IMR-90 (cell line): ENCODE results near the gene RIOX2. TPM values are rescaled to one million over a fixed set of nuclear protein-coding genes. Genes with fewer than 3 reads are reported as not detected.

Experiments used
- ATAC-seq: fragments of 200-7000 bp; cut with Tn5 transposase; 2 replicates; pipeline ENCODE4 v1.9.1; 2020; ENCODE audit warnings: low read depth, mild to moderate bottlenecking, moderate library complexity
- BruUV-seq: library from RNA; stranded (reverse); fragments of 400-500 nt; replicated peaks from 2 replicates; lab custom pipeline; 2021; lab: Mats Ljungman, UMichigan
- CTCF ChIA-PET: fragments of 300-600 bp; formaldehyde crosslinking; extraction: SDS; loops from one replicate; lab custom pipeline; 2021; ENCODE audit warnings: antibody characterized with exemption; lab: Yijun Ruan, JAX
- POLR2A ChIA-PET: fragments of 300-600 bp; sonication (Branson Sonifier 250); formaldehyde crosslinking; loops from one replicate; lab custom pipeline; 2022; ENCODE audit warnings: antibody characterized with exemption; ENCODE audit not compliant: unreplicated experiment; lab: Charles Lee
- DNase-seq: peaks from one replicate; pipeline ENCODE4 v3.0.0; 2013
- H2AFZ ChIP-seq: replicated peaks from 2 replicates; pipeline ENCODE3; 2013; ENCODE audit warnings: low read length, mild to moderate bottlenecking; ENCODE audit not compliant: poor library complexity
- H2AK5ac ChIP-seq: 2 replicates; pipeline ENCODE4 v1.6.1; 2013; ENCODE audit warnings: low read depth, low read length, inconsistent platforms
- H2AK9ac ChIP-seq: replicated peaks from 2 replicates; pipeline ENCODE3; 2013; ENCODE audit warnings: mild to moderate bottlenecking, low read depth, low read length, moderate library complexity; ENCODE audit not compliant: poor library complexity
- H2BK120ac ChIP-seq: 2 replicates; pipeline ENCODE4 v1.6.1; 2013; ENCODE audit warnings: low read depth, low read length, inconsistent platforms
- H2BK15ac ChIP-seq: 3 replicates; pipeline ENCODE4 v1.6.1; 2013; ENCODE audit warnings: low read depth, low read length, inconsistent platforms
- H2BK20ac ChIP-seq: 2 replicates; pipeline ENCODE4 v1.6.1; 2013; ENCODE audit warnings: low read depth, mild to moderate bottlenecking, inconsistent platforms, low read length, moderate library complexity
- H2BK5ac ChIP-seq: 2 replicates; pipeline ENCODE4 v1.6.1; 2013; ENCODE audit warnings: mild to moderate bottlenecking, low read depth, low read length, inconsistent platforms; ENCODE audit not compliant: poor library complexity, severe bottlenecking
- H3K14ac ChIP-seq: replicated peaks from 2 replicates; pipeline ENCODE4 v1.6.1; 2013; ENCODE audit warnings: low read depth, low read length, inconsistent platforms
- H3K18ac ChIP-seq: 2 replicates; pipeline ENCODE4 v1.6.1; 2013; ENCODE audit warnings: low read depth, low read length, control low read depth
- H3K23ac ChIP-seq: 2 replicates; pipeline ENCODE4 v1.6.1; 2013; ENCODE audit warnings: low read depth, low read length, inconsistent platforms
- H3K27ac ChIP-seq: 2 replicates; pipeline ENCODE4 v1.5.1; 2013; ENCODE audit warnings: mild to moderate bottlenecking, control low read depth, low read length; ENCODE audit not compliant: insufficient read depth
- H3K27me3 ChIP-seq: 2 replicates; pipeline ENCODE4 v1.6.1; 2013; ENCODE audit warnings: low read length; ENCODE audit not compliant: control insufficient read depth, insufficient read depth
- H3K36me3 ChIP-seq: 2 replicates; pipeline ENCODE4 v1.6.1; 2013; ENCODE audit warnings: low read length, mixed read lengths; ENCODE audit not compliant: control insufficient read depth, insufficient read depth
- H3K4ac ChIP-seq: 2 replicates; pipeline ENCODE4 v1.6.1; 2013; ENCODE audit warnings: low read depth, low read length, inconsistent platforms
- H3K4me1 ChIP-seq: 2 replicates; pipeline ENCODE4 v1.6.1; 2013; ENCODE audit warnings: low read length, mixed read lengths; ENCODE audit not compliant: control insufficient read depth, insufficient read depth
- H3K4me2 ChIP-seq: 2 replicates; pipeline ENCODE4 v1.6.1; 2013; ENCODE audit warnings: low read depth, mild to moderate bottlenecking, control low read depth, low read length, moderate library complexity
- H3K4me3 ChIP-seq: 2 replicates; pipeline ENCODE4 v1.5.1; 2013; ENCODE audit warnings: low read depth, mild to moderate bottlenecking, control low read depth, low read length, moderate library complexity; ENCODE audit not compliant: insufficient read depth
- H3K56ac ChIP-seq: 2 replicates; pipeline ENCODE4 v1.6.1; 2013; ENCODE audit warnings: low read length, inconsistent platforms; ENCODE audit not compliant: insufficient read depth; ENCODE audit errors: extremely low read depth
- H3K79me1 ChIP-seq, 2 experiments: 2 replicates each; pipeline ENCODE4 v1.6.1; 2013; ENCODE audit warnings: low read length in 2 of 2, inconsistent platforms in 1 of 2, low read depth in 1 of 2
- H3K9ac ChIP-seq: 2 replicates; pipeline ENCODE4 v1.6.1; 2013; ENCODE audit warnings: low read depth, low read length, control low read depth
- H3K9me1 ChIP-seq: 2 replicates; pipeline ENCODE4 v1.6.1; 2013; ENCODE audit warnings: low read length, inconsistent platforms; ENCODE audit not compliant: insufficient read depth
- H3K9me3 ChIP-seq: 2 replicates; pipeline ENCODE4 v1.6.1; 2013; ENCODE audit warnings: low read length; ENCODE audit not compliant: control insufficient read depth, insufficient read depth
- H4K20me1 ChIP-seq: 2 replicates; pipeline ENCODE4 v1.6.1; 2013; ENCODE audit warnings: low read length, inconsistent platforms; ENCODE audit not compliant: insufficient read depth
- H4K5ac ChIP-seq: 2 replicates; pipeline ENCODE4 v1.6.1; 2013; ENCODE audit warnings: mild to moderate bottlenecking, low read depth, low read length, control low read depth
- H4K8ac ChIP-seq, 2 experiments: 2 replicates each; pipeline ENCODE4 v1.6.1; 2013; ENCODE audit warnings: low read depth in 2 of 2, low read length in 2 of 2, control low read depth in 1 of 2, inconsistent platforms in 1 of 2
- H4K91ac ChIP-seq: 2 replicates; pipeline ENCODE4 v1.6.1; 2013; ENCODE audit warnings: low read depth, low read length, inconsistent platforms; ENCODE audit not compliant: insufficient read depth
- CEBPB ChIP-seq: IDR thresholded peaks from 2 replicates; pipeline ENCODE4 v1.6.1; 2012; ENCODE audit warnings: low read depth, low read length, improper control_type of control experiment
- CHD1 ChIP-seq: IDR thresholded peaks from 2 replicates; pipeline ENCODE4 v1.6.1; 2012; ENCODE audit warnings: low read depth, low read length, improper control_type of control experiment
- CTCF ChIP-seq: conservative IDR thresholded peaks from 2 replicates; pipeline ENCODE4 v1.5.1; 2012; ENCODE audit warnings: mild to moderate bottlenecking, low read depth, low read length, improper control_type of control experiment
- ELK1 ChIP-seq: fragments of 150-350 bp; IDR thresholded peaks from 2 replicates; pipeline ENCODE4 v1.6.1; 2016; ENCODE audit warnings: low read depth, mild to moderate bottlenecking, low read length, moderate library complexity, borderline replicate concordance
- FOS ChIP-seq: fragments of 150-350 bp; IDR thresholded peaks from 2 replicates; pipeline ENCODE4 v1.6.1; 2016; ENCODE audit warnings: low read depth, low read length
- MAFK ChIP-seq: IDR thresholded peaks from 2 replicates; pipeline ENCODE4 v1.6.1; 2012; ENCODE audit warnings: low read depth, low read length, improper control_type of control experiment
- MAZ ChIP-seq: IDR thresholded peaks from 2 replicates; pipeline ENCODE4 v1.6.1; 2012; ENCODE audit warnings: low read depth, mild to moderate bottlenecking, low read length, improper control_type of control experiment, moderate library complexity, borderline replicate concordance
- POLR2A ChIP-seq: IDR thresholded peaks from 2 replicates; pipeline ENCODE4 v1.6.1; 2012; ENCODE audit warnings: mild to moderate bottlenecking, low read depth, low read length
- RCOR1 ChIP-seq: IDR thresholded peaks from 2 replicates; pipeline ENCODE4 v1.6.1; 2012; ENCODE audit warnings: mild to moderate bottlenecking, low read length, improper control_type of control experiment; ENCODE audit not compliant: insufficient replicate concordance
- RFX5 ChIP-seq: IDR thresholded peaks from 2 replicates; pipeline ENCODE4 v1.8.0; 2012; ENCODE audit warnings: low read depth, mild to moderate bottlenecking, low read length, moderate library complexity
- SMC3 ChIP-seq: fragments of 150-350 bp; IDR thresholded peaks from 2 replicates; pipeline ENCODE4 v1.6.1; 2016; ENCODE audit warnings: low read depth, mild to moderate bottlenecking, antibody characterized with exemption, low read length, moderate library complexity
- USF2 ChIP-seq: fragments of 150-350 bp; IDR thresholded peaks from 2 replicates; pipeline ENCODE4 v1.6.1; 2017; ENCODE audit warnings: mild to moderate bottlenecking, antibody characterized with exemption, low read length, low read depth
- WGBS, 2 experiments: methylation state at CpG; one replicate each; pipeline versions ENCODE4 v1.1.5 to v1.1.7; 2013; ENCODE audit warnings: missing lambda C conversion rate in 2 of 2; ENCODE audit not compliant: insufficient read length in 1 of 2; ENCODE audit errors: extremely low coverage in 2 of 2; 5-methylcytosine and 5-hydroxymethylcytosine counted together
- dilution Hi-C: fragments of 300-500 bp; cut with HindIII; formaldehyde crosslinking; loops from one replicate; pipeline ENCODE4 v1.14.3; 2018; ENCODE audit warnings: low sequenced_read_pairs; ENCODE audit not compliant: unreplicated experiment
- in situ Hi-C: fragments of 300-500 bp; cut with MboI; formaldehyde crosslinking; loops from 3 replicates; pipeline ENCODE4 v1.14.3; 2019; ENCODE audit warnings: low sequenced_read_pairs, inconsistent platforms, mixed read lengths
- intact Hi-C: fragments of 100-400 bp; cut with micrococcal nuclease; formaldehyde crosslinking; loops from 2 replicates; pipeline ENCODE4 v1.10.0; 2022
- polyA plus RNA-seq, 3 experiments: library from polyadenylated mRNA; depleted of rRNA; stranded (reverse); fragments of >200 nt; gene quantifications; 2 replicates each; pipeline ENCODE4 v1.2.3, GENCODE V29; 2012; ENCODE audit warnings: low replicate concordance in 1 of 3
- total RNA-seq: library from RNA; depleted of rRNA; stranded (reverse); fragments of >200 nt; gene quantifications from 2 replicates; pipeline ENCODE4 v1.2.3, GENCODE V29; 2012

The RIOX2 gene
- total and polyA plus RNA-seq, 2 of the 4 experiments (the other 2 are of a cell fraction) = 17.2 to 26.7 TPM

- Histone ChIP-seq H4K91ac (no peak overlapping the region), H4K8ac (no peak overlapping the region), H2BK120ac (no peak overlapping the region), H2AK9ac (no peak overlapping the region), H3K4me3 (no peak overlapping the region), H4K20me1 (no peaks in the 10 kb centered on the region), H2BK5ac (no peak overlapping the region), H3K9me1 (no peaks in the 10 kb centered on the region), H3K79me1 (no peaks in the 10 kb centered on the region), H3K36me3 (no peaks in the 10 kb centered on the region), H3K4me2 (no peak overlapping the region), H2BK20ac (no peak overlapping the region), H3K9ac (no peak overlapping the region), H3K27ac (no peak overlapping the region), H3K9me3 (no peaks in the 10 kb centered on the region), H3K23ac (no peak overlapping the region), H3K56ac (no peak overlapping the region), H3K4ac (no peak overlapping the region), H3K4me1 (no peaks in the 10 kb centered on the region), H3K27me3 (peaks cover 3% of the 10 kb centered on the region; the same call in 1 of the 2 replicates), H2AK5ac (no peak overlapping the region), H3K18ac (no peak overlapping the region), H2BK15ac (no peak overlapping the region), H4K5ac (no peak overlapping the region), H3K14ac (no peak overlapping the region), H2AFZ (no peak overlapping the region)
- ATAC-seq (no peak), DNase-seq (no peak)
- ChIA-PET POLR2A (no interaction called here), CTCF (no interaction called here)
- no TSS peak for BruUV-seq
- intact Hi-C loops (no loop called here), dilution Hi-C loops (no loop called here), in situ Hi-C loops (no loop called here)
- no peak for TF ChIP-seq CTCF
- TF ChIP-seq SMC3 = no peak
- TF ChIP-seq MAZ = no peak
- TF ChIP-seq MAFK = no peak
- TF ChIP-seq ELK1 = no peak
- TF ChIP-seq POLR2A = no peak
- TF ChIP-seq RFX5 = no peak
- no peak for TF ChIP-seq CHD1
- no peak for TF ChIP-seq RCOR1
- no peak for TF ChIP-seq CEBPB
- no peak for TF ChIP-seq USF2
- TF ChIP-seq FOS = no peak
- WGBS, 2 experiments = no CpG with 5 or more reads among the region's 2 CpGs
These were observed 21.3 kb upstream of the RIOX2 start for GRCh38 chr3:97993526-97993925.
